ENCODE measurements around the gene FRMD4A. TPM values are rescaled to one million over a fixed set of nuclear protein-coding genes. Genes with fewer than 3 reads are reported as not detected.

FRMD4A gene
- total RNA-seq, 2 experiments from 2014 or later = 3.1 to 3.7 TPM

DNA sequence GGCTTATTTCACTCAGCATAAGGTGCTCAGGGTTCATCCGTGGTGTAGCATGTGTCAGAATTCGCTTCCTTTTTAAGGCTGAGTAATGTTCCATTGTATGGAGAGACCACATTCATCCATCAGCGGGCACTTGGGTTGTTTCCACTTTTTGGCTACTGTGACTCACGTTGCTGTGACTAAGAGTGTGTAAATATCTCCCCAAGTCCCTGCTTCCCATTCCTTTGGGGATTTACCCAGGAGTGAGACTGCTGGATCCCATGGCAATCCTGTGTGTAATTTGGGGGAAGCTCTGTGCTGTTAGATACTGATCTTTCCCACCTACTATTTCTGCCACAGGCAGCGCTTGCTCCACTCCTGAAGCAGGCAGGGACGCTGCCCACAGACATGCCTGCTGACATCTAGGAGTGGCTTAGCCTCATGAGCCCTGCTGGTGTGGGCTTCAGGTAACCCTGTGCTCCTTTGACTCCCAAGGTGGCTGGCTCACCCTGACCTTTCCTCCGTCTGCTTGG, 346.0 kb downstream of the FRMD4A start:
- Histone ChIP-seq H3K27ac (ENCODE audit: low read depth in 1 of 2, low read length in 2 of 2) (no peak overlapping the region), H3K4me1 (ENCODE audit: insufficient read depth, low read length) (peaks cover 3% of the 10 kb centered on the region), H3K36me3 (ENCODE audit: insufficient read depth, low read length) (no peaks in the 10 kb centered on the region), H3K9me3 (ENCODE audit: control insufficient read depth in 1 of 2, insufficient read depth in 1 of 2, low read length in 2 of 2) (no peaks in the 10 kb centered on the region), H3K4me3 (ENCODE audit: low read length) (no peak overlapping the region), H3K27me3 (ENCODE audit: control insufficient read depth in 1 of 2, insufficient read depth in 2 of 2, low read length in 2 of 2) (no peaks in the 10 kb centered on the region)
- DNase-seq (no peak), ATAC-seq (ENCODE audit: poor library complexity) (no peak)
- no peak overlapping the region for H3K4me3 Mint-ChIP-seq
- intact Hi-C loops (cut with DNase I, micrococcal nuclease) = no loop called here
- ChIA-PET POLR2A (no interaction called here), CTCF (no interaction called here)
- no peaks in the 10 kb centered on the region for H3K36me3 Mint-ChIP-seq (ENCODE audit: low read depth)
- H3K27me3 Mint-ChIP-seq = no peaks in the 10 kb centered on the region
- peaks cover 17% of the 10 kb centered on the region for H3K4me1 Mint-ChIP-seq (ENCODE audit: low read depth)
- no peaks in the 10 kb centered on the region for H3K9me3 Mint-ChIP-seq
- H3K27ac Mint-ChIP-seq = no peak overlapping the region
- TF ChIP-seq, protein P1, sequence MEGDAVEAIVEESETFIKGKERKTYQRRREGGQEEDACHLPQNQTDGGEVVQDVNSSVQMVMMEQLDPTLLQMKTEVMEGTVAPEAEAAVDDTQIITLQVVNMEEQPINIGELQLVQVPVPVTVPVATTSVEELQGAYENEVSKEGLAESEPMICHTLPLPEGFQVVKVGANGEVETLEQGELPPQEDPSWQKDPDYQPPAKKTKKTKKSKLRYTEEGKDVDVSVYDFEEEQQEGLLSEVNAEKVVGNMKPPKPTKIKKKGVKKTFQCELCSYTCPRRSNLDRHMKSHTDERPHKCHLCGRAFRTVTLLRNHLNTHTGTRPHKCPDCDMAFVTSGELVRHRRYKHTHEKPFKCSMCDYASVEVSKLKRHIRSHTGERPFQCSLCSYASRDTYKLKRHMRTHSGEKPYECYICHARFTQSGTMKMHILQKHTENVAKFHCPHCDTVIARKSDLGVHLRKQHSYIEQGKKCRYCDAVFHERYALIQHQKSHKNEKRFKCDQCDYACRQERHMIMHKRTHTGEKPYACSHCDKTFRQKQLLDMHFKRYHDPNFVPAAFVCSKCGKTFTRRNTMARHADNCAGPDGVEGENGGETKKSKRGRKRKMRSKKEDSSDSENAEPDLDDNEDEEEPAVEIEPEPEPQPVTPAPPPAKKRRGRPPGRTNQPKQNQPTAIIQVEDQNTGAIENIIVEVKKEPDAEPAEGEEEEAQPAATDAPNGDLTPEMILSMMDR (IDR thresholded peaks at IDR 0.05) = no peak

DNA sequence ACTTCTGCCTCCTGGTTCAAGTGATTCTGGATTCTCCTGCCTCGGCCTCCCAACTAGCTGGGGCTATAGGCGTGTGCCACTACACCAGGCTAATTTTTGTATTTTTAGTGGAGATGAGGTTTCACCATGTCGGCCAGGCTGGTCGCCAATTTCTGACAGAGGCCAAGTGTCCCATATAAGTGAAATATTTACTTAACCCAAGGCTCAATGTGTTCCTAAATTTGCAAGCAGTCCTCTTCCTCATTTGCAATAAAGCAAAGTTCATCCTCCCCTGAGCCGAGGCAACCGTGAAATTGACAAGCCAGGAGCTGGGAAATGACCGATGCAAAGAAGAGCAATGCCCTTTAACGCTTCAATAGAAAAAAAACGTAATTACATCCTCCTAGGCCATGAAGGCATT, 347.7 kb downstream of the FRMD4A start:
- intact Hi-C loops (cut with DNase I, micrococcal nuclease) = no loop called here
- Mint-ChIP-seq H3K27ac (no peak overlapping the region), H3K4me3 (no peak overlapping the region), H3K9me3 (no peaks in the 10 kb centered on the region), H3K4me1 (ENCODE audit: low read depth) (peaks cover 9% of the 10 kb centered on the region), H3K36me3 (ENCODE audit: low read depth) (no peaks in the 10 kb centered on the region), H3K27me3 (no peaks in the 10 kb centered on the region)
- H3K36me3 ChIP-seq (ENCODE audit: insufficient read depth, low read length) = no peaks in the 10 kb centered on the region
- ChIA-PET CTCF (no interaction called here), POLR2A (no interaction called here)
- H3K9me3 ChIP-seq (ENCODE audit: control insufficient read depth in 1 of 2, insufficient read depth in 1 of 2, low read length in 2 of 2) = no peaks in the 10 kb centered on the region
- no peak for ATAC-seq (ENCODE audit: poor library complexity)
- no peak for DNase-seq
- no peaks in the 10 kb centered on the region for H3K27me3 ChIP-seq (ENCODE audit: control insufficient read depth in 1 of 2, insufficient read depth in 2 of 2, low read length in 2 of 2)
- peaks cover 3% of the 10 kb centered on the region for H3K4me1 ChIP-seq (ENCODE audit: insufficient read depth, low read length)
- TF ChIP-seq, protein P1 (IDR thresholded peaks at IDR 0.05) = no peak
- no peak overlapping the region for H3K27ac ChIP-seq (ENCODE audit: low read depth in 1 of 2, low read length in 2 of 2)
- H3K4me3 ChIP-seq (ENCODE audit: low read length) = no peak overlapping the region

DNA sequence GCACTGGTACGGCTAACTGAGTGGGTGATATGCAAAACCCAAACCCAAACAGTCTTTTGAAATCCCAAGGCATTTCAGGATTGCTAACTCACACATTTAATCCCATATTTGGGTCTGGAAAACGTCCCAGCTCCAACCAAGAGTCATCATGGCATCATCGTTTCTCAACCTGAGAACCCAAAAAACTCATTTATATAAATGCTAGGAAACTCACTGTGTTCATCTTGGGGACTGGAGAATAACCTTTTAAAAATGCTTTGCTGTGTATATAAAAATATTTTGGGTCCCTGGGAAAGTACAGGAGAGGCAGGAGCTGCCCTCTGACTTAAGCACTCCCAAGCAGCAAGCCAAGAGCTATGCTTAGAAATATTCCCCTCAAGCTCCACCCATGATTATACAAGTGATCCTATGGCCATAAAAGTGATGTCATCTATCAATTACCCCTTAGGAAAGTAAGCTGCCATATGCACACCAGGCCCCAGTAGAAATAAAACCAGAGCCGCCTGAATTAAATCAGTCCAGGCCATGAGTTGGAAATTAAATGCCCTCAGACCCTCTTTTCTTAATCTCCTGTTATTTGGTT, 352.1 kb downstream of the FRMD4A start:
- Histone ChIP-seq H3K4me1 (ENCODE audit: insufficient read depth, low read length) (no peaks in the 10 kb centered on the region), H3K4me3 (ENCODE audit: low read length) (no peak overlapping the region), H3K27ac (ENCODE audit: low read depth in 1 of 2, low read length in 2 of 2) (no peak overlapping the region), H3K36me3 (ENCODE audit: insufficient read depth, low read length) (no peaks in the 10 kb centered on the region), H3K27me3 (ENCODE audit: control insufficient read depth in 1 of 2, insufficient read depth in 2 of 2, low read length in 2 of 2) (peaks cover 0 to 4% of the 10 kb centered on the region in 2 experiments), H3K9me3 (ENCODE audit: control insufficient read depth in 1 of 2, insufficient read depth in 1 of 2, low read length in 2 of 2) (no peaks in the 10 kb centered on the region)
- Mint-ChIP-seq H3K27ac (no peak overlapping the region), H3K4me1 (ENCODE audit: low read depth) (no peaks in the 10 kb centered on the region), H3K36me3 (ENCODE audit: low read depth) (no peaks in the 10 kb centered on the region), H3K27me3 (no peaks in the 10 kb centered on the region), H3K9me3 (no peaks in the 10 kb centered on the region), H3K4me3 (no peak overlapping the region)
- DNase-seq = no peak
- intact Hi-C loops (cut with DNase I, micrococcal nuclease) = no loop called here
- no peak for ATAC-seq (ENCODE audit: poor library complexity)
- ChIA-PET POLR2A (no interaction called here), CTCF (no interaction called here)
- TF ChIP-seq, protein P1 (IDR thresholded peaks at IDR 0.05) = no peak
